Body of pancreas (tissue), 4 donors: ENCODE measurements around the gene CCDC146. TPM values are rescaled to one million over a fixed set of nuclear protein-coding genes. Genes with fewer than 3 reads are reported as not detected.
"Not testable (repeated sequence)": the region's sequence is repeated elsewhere in the genome, so short reads cannot be mapped to it uniquely, and the experiment has no call there.

Experiments
- ATAC-seq: fragments of 150-250 bp; one replicate; pipeline ENCODE4 v1.9.1; 2016
- DNase-seq, 4 donors: peaks; one replicate each; pipeline ENCODE4 v3.0.0-alpha.2; 2019
- H3K27ac ChIP-seq, 4 donors: fragments of 200-600 bp; sonication (generic); 1 replicate in 3 of 4; 2 replicates in 1 of 4; pipeline versions ENCODE4 v1.5.1 to v1.6.1; 2016 to 2019; ENCODE audit warnings: mild to moderate bottlenecking in 1 of 4, mixed read lengths in 1 of 4, moderate library complexity in 1 of 4
- H3K27me3 ChIP-seq, 2 donors: fragments of 200-600 bp; sonication (generic); one replicate each; pipeline ENCODE4 v1.6.0; 2016; ENCODE audit warnings: mild to moderate bottlenecking in 1 of 2
- H3K36me3 ChIP-seq, 2 donors: fragments of 200-600 bp; sonication (generic); replicated peaks in 1 of 2; 2 replicates each; pipeline ENCODE4 v1.5.1; 2016; ENCODE audit warnings: low read depth in 2 of 2; ENCODE audit not compliant: insufficient read depth in 1 of 2
- H3K4me1 ChIP-seq: fragments of 200-600 bp; sonication (generic); one replicate; pipeline ENCODE4 v1.6.0; 2016
- H3K4me3 ChIP-seq, 2 donors: fragments of 200-600 bp; sonication (generic); 1 replicate in 1 of 2; 2 replicates in 1 of 2; pipeline ENCODE4 v1.5.1; 2016 to 2019
- H3K9me3 ChIP-seq, 3 donors: fragments of 200-600 bp; sonication (generic); 1 replicate in 2 of 3; 2 replicates in 1 of 3; pipeline ENCODE4 v1.5.1; 2016
- WGBS, 2 donors: methylation state at CpG; one replicate each; pipeline ENCODE4 v1.1.5; 2017; 5-methylcytosine and 5-hydroxymethylcytosine counted together
- intact Hi-C: fragments of 100-400 bp; cut with DNase I; formaldehyde crosslinking; loops from one replicate; pipeline ENCODE4 v1.15.1; 2023
- total RNA-seq, 2 donors: library from RNA; depleted of rRNA; stranded (reverse); fragments of >200 nt; gene quantifications; one replicate each; pipeline ENCODE4 v1.1.0, GENCODE V29; 2016
- TF ChIP-seq, protein P1 (sequence below), 7 experiments: fragments of 450-650 bp in 4 of 7; fragments of 200-600 bp in 3 of 7; sonication (generic) in 3 of 7; IDR thresholded peaks; one replicate each; pipeline ENCODE4 v1.5.1; 2016 to 2019; ENCODE audit warnings: antibody characterized with exemption in 7 of 7

Gene CCDC146
- total RNA-seq, 2 donors from 2014 or later: 3.3 to 7.5 TPM

DNA sequence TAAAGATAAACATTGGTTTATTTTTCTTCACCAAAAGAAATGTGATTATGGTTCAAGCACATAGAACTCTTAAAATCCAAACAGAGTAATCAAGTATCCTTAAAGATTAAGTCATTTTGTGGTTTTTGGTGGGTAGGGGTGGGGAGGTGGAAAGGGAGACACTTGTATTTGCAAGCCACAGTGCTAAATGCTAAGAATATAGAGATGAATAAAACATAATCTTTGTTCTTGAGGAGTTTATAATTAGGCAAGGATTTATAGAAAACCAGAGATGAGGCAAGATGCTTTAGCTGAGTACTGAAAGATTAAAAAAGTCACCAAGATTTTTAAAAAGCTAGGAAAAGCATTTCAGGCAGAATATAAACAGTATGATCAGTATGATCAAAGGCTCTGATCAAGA, 19.7 kb upstream of the CCDC146 start:
- H3K27ac ChIP-seq, H3K27me3 ChIP-seq, H3K4me1 ChIP-seq, DNase-seq, H3K36me3 ChIP-seq, intact Hi-C loops, H3K9me3 ChIP-seq, H3K4me3 ChIP-seq, ATAC-seq: not testable (repeated sequence)

DNA sequence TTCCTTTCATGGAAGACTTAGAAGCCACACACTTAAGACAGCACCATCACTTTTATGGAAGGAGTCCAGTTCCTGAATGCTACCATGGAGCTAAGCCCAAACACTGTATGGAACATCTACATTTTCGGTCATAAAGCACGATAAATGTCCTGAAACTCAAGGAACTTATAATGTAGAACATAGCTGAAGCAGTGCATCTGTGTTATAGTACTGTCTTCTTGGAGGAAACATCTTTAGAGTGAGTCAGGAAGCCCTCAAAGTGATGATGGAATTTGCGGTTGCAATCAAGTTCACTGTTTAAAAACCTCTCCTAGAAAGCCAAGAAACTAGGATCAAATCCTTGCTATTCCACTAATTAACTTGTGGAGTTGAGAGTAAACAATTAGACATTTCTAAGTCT, 16.5 kb upstream of the CCDC146 start:
- WGBS, 2 donors: 90 to 97% methylated on average over 3 of the region's 3 CpGs
- DNase-seq, H3K27me3 ChIP-seq, ATAC-seq, intact Hi-C loops, H3K4me1 ChIP-seq, H3K36me3 ChIP-seq, H3K27ac ChIP-seq, H3K9me3 ChIP-seq, H3K4me3 ChIP-seq: not testable (repeated sequence)

DNA sequence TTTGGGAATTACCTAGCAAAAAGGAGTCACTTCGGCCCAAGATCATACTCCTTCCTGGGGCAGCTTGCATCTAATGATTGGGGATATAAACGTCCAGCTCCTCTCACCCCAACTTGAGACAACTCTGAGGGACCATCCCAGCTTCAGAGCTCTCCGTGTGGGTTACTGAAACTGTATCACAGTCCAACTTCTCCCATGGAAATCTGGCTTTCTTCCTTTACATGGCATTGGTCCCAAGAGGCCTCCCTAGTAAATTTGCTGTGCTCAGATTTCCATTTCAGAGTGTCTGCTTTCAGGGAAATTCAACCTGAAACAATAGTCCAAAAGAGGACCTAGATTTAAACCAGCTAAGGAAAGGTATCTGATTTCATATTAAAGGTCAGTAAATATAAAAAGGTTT, 14.8 kb upstream of the CCDC146 start:
- H3K4me1 ChIP-seq, H3K27ac ChIP-seq, DNase-seq, H3K9me3 ChIP-seq, intact Hi-C loops, H3K27me3 ChIP-seq, ATAC-seq, H3K4me3 ChIP-seq, H3K36me3 ChIP-seq: not testable (repeated sequence)
- 14 to 33% methylated on average over 1 to 3 of the region's 3 CpGs for WGBS, 2 donors

DNA sequence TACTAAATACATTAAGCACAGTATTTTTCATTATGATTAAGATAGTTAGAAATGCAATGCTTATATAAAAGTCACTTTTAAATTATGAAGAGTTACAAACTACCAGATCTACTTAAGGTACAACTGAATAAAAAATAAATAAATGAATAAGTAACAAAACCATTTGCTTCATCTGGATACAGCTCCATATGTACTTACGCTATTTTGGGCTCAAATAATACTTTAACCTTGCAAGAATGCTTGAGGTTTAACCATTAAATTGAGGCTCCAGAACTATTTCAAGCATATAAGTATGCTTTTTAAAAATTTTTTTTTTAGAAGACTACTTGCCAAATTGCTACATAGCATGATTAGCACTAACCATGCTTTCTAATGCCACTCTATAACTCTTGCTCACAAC, 14.1 kb upstream of the CCDC146 start:
- 83 to 86% methylated on average over 1 of the region's 1 CpG for WGBS, 2 donors
- H3K4me1 ChIP-seq, H3K27ac ChIP-seq, H3K36me3 ChIP-seq, H3K4me3 ChIP-seq, H3K9me3 ChIP-seq, DNase-seq, intact Hi-C loops, ATAC-seq, H3K27me3 ChIP-seq: not testable (repeated sequence)

DNA sequence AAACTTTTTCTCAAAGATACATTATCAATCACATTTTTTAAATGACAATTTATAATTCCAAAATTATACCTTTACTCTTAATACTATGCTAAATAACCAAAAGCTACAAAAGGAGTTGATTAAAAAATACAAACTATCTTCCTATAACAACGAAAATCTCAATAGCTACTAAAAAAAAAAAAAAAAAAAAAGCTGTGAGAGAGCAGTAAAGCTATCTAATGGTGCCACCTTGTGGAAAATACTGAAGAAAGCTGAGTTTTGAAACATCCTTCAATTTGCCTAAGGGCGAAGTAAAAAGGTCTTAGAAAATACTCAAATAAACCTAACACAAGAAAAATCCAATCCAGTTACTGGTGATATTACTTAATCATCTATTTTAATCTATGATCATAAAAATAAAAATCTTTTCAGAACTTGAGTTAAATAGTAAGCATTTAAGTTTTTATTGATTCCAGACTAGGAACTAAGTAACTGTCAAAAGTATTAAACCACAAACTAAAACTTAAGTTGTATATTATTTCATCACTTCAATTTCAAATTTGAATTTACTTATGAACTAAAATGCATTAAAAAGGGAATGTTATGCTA, 9.6 kb upstream of the CCDC146 start:
- intact Hi-C loops, H3K9me3 ChIP-seq, DNase-seq, H3K4me3 ChIP-seq, H3K27me3 ChIP-seq, H3K27ac ChIP-seq, H3K36me3 ChIP-seq, H3K4me1 ChIP-seq: not testable (repeated sequence)
- TF ChIP-seq, protein P1, sequence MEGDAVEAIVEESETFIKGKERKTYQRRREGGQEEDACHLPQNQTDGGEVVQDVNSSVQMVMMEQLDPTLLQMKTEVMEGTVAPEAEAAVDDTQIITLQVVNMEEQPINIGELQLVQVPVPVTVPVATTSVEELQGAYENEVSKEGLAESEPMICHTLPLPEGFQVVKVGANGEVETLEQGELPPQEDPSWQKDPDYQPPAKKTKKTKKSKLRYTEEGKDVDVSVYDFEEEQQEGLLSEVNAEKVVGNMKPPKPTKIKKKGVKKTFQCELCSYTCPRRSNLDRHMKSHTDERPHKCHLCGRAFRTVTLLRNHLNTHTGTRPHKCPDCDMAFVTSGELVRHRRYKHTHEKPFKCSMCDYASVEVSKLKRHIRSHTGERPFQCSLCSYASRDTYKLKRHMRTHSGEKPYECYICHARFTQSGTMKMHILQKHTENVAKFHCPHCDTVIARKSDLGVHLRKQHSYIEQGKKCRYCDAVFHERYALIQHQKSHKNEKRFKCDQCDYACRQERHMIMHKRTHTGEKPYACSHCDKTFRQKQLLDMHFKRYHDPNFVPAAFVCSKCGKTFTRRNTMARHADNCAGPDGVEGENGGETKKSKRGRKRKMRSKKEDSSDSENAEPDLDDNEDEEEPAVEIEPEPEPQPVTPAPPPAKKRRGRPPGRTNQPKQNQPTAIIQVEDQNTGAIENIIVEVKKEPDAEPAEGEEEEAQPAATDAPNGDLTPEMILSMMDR (IDR thresholded peaks at IDR 0.05): peak in 4 of 7 experiments; percentile 17 to 49 (median 22)
- WGBS, 2 donors: 40 to 41% methylated on average over 2 of the region's 2 CpGs
- peak; percentile 42 for ATAC-seq

DNA sequence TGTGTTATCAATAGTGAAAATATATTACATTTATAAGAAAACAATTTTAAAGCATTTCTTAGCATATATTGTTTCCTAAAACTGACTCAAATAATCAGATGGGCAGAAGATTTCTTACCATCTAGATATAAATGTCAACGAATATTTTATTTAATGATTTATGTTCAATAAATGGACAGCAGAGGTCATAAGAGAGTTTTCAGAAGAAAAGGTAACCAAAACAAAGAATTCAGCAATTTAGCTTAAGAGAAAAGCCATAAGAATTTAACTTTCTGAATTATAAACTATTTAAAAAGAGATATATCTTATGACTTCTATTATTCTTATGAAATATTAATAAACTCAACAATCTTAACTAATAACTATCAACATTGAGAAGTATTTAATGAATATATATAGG, 3.1 kb downstream of the CCDC146 start:
- H3K4me1 ChIP-seq, H3K27me3 ChIP-seq, H3K9me3 ChIP-seq, intact Hi-C loops, H3K27ac ChIP-seq, H3K36me3 ChIP-seq, H3K4me3 ChIP-seq, DNase-seq, ATAC-seq: not testable (repeated sequence)
- WGBS, 2 donors: 0 to 10% methylated on average over 1 of the region's 1 CpG

DNA sequence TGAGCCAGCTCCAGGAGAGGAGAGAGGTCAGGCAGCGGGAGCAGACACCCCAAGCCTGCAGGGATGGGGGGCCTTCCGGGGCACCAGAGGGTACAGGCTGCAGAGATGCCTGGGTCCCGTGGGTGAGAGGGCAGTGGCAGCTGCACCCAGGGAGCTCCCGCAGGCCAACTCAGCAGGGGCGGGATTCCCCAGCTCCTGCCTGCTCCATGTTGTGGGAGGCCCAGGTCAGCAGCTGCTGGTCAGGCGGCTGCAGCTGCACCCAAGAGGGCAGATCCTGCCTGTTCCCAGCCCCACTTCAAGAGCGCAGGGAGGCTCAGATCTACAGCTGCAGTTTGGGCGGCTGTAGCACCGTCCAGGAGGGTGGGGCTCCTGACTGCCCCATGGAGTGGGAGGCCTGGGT, 4.6 kb downstream of the CCDC146 start:
- ATAC-seq, DNase-seq, H3K27ac ChIP-seq, intact Hi-C loops, H3K27me3 ChIP-seq, H3K4me1 ChIP-seq, H3K36me3 ChIP-seq, H3K4me3 ChIP-seq, H3K9me3 ChIP-seq: not testable (repeated sequence)
- 82 to 85% methylated on average over 3 to 9 of the region's 9 CpGs for WGBS, 2 donors

DNA sequence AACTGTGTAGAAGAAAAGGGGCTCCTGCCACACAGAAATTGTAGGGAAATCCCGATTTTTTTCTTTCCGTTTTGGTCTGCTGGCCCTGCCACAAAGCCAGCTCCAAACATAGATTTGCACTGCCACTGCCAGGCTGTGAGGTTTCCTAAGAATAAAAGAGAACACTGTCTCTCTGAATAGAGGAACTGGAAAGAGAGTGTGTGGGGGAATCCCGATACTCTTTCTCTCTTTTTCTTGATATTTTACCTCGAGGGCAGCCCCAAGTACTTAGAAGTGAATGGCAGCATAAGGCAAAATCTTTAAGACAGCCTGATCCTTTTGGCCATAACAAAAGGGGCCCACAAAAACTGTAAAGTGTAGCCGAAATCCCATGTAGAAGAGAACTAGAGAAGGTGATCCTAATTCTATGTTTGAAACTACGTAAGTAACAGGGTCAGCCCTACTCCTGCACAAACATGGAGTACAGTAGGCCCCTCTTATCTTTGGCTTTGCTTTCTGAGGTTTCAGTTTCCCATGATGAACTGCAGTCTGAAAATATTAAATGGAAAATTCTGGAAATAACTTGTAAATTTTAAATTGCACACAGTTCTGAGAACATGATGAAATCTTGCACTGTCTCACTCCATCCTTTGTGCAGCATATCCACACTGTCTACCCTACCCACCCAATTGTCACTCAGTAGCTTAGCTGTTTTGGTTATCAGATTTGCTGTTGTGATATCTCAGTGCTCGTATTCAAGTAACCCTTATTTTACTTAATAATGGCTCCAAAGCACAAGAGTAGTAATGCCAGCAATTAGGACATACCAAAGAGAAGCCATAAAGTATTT, 6.4 kb downstream of the CCDC146 start:
- H3K36me3 ChIP-seq, DNase-seq, H3K9me3 ChIP-seq, H3K4me1 ChIP-seq, ATAC-seq, H3K27me3 ChIP-seq, intact Hi-C loops, H3K27ac ChIP-seq, H3K4me3 ChIP-seq: not testable (repeated sequence)
- 55 to 58% methylated on average over 5 of the region's 7 CpGs for WGBS, 2 donors

DNA sequence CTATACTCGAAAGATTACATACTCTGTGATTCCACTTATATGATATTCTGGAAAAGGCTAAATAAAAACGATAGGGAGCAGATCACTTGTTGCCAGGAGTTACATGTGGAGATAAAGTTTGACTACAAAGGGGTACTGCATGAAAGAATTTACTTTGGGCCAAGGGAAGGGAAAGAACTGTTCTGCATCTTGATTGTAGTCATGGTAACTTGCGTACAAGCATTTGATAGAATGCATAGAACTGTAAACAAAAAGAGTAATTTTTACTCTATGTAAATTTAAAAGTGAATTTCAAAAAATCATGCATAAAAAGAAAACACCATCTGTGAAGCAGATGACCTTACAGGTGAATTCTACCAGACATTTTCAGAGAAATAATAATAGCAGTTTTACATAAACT, 9.4 kb downstream of the CCDC146 start:
- H3K27ac ChIP-seq, H3K9me3 ChIP-seq, H3K4me1 ChIP-seq, H3K4me3 ChIP-seq, intact Hi-C loops, H3K36me3 ChIP-seq, DNase-seq, H3K27me3 ChIP-seq, ATAC-seq: not testable (repeated sequence)
- WGBS, 2 donors: 78 to 89% methylated on average over 1 to 2 of the region's 3 CpGs

DNA sequence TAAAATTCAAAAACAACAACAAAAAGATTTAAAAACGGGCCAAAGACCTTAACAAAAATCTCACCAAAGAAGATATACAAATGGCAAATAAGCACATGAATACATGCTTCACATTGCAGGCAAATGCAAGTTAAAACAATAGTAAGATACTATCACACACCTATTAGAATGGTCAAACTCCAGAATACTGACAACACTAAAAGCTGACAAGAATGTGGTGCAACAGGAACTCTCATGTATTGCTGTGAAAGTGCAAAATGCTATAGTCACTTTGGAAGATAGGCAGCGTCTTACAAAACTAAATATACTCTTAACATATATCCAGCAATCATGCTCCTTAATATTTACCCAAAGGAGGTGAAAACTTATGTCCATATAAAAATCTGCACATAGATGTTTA, 16.3 kb downstream of the CCDC146 start:
- ATAC-seq, H3K36me3 ChIP-seq, intact Hi-C loops, H3K9me3 ChIP-seq, H3K4me1 ChIP-seq, H3K27ac ChIP-seq, H3K27me3 ChIP-seq, H3K4me3 ChIP-seq, DNase-seq: not testable (repeated sequence)
- 69 to 73% methylated on average over 2 of the region's 2 CpGs for WGBS, 2 donors

DNA sequence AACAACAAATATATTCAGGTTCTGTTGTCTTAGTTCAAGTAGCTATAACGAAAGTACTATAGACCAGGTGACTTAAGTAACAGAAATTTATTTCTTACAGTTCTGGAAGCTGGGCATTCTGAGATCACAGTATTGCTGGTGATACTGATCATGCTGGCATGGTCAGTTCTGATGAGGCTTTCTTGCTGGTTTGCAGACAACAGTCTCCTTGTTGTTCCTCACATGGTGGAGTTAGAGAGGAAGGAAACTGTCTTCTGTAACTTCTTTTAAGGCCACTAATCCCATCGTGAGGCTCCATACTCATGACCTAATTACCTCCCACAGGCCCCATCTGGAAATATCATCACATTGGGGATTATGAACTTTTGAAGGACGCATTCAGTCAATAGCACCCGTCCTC, 17.9 kb downstream of the CCDC146 start:
- DNase-seq, H3K36me3 ChIP-seq, intact Hi-C loops, H3K27me3 ChIP-seq, H3K4me3 ChIP-seq, H3K4me1 ChIP-seq, H3K27ac ChIP-seq, H3K9me3 ChIP-seq, ATAC-seq: not testable (repeated sequence)
- WGBS, 2 donors: 67 to 88% methylated on average over 4 of the region's 4 CpGs
